ENCODE results near the gene SLF1.
A peak's percentile ranks its signal among the peaks of the same experiment; 100 is the strongest.

Gene SLF1

DNA sequence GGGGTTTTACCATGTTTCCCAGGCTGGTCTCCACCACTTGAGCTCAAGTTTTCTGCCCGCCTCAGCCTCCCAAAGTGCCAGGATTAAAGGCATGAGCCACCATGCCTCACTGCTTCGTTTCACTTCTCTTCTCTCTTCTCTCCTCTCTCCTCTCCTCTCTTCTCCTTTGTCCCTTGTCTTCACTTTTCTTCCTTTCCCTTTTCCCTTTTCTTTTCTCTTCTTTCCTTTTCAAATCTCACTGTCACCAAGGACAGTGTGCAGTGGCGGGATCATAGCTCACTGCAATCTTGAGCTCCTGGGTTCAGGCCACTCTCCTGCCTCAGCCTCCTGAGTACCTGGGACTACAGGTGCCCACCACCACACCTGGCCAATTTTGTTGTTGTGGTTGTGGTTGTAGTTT is 49.5 kb downstream of the SLF1 start:
- no peak for DNase-seq

- no peak for DNase-seq
These were observed 52.3 kb downstream of the SLF1 start for GRCh38 chr5:94670726-94671125.

GRCh38 chr5:94672746-94673145 is 54.3 kb downstream of the SLF1 start:
- DNase-seq, result no peak

DNA sequence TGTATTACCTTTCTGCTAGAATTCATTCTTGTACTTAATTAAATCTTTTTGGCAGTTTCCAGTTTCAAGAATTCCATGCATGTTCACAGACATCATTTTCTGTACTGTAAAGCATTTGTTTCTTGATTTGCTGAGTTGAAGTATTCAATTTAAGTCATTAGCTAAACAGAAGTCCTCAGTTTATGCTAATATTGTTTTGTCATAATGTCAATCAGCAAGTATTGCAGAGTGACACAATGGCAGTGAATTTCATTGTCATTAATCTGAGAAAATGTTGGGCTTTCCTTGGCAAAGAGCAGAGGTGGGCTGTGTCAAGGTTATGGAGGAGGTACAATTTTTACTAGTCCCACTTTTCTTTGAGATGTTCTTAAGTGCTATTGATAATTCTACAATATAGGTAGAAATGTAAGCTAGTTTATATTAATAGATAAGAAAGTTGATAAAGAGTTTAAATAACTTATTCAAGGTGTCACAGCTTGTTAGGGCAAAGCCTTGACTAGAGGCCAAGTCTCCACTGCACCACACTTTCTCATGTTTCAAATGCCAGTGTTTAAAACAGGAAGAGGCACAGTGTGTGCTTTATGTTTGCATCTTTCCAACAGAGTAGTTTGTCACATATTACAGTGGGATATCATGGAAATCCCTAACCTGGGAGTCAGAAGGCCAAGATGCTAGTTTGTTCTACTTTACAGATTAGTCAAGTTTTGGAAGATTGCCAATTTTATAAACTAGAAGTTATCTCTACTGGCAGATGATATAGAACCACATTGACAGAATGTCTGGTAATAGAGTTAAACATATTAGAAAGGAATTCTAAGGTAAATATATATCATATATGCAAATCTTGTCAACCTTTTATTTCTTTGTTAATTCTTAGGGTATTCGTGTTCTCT is 56.3 kb downstream of the SLF1 start:
- DNase-seq, result no peak

DNA sequence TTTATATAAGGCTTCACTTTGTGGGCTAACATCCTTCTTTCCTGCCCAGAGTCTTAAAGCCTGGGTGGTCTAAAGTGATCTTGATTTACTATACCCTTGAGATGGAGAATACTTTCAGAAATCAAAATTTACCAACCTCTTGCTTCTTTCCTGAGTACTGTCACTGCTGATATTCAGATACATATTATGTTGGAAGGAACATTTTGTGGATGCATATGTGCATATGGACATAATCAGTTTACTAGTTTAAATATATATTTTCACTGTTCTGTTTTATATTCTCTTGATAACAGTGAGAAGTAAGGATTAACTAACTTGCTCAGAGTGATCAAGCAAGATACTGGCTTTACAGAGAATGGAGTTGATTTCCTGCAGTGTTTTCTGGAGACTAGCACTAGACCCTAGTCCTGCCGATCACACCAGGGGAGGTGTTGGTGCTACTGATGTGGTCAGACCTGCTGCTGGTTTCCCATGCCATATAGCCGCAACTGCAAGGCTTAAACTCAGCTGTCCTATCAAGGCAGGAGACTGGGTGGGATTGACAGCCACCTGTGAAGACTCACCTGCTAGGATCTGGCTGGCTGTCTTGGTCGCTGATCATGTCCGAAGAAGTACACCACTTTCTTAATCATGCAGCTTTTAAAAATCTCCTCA is 57.6 kb downstream of the SLF1 start:
- DNase-seq, result no peak

GRCh38 chr5:94682814-94683520 is 64.5 kb downstream of the SLF1 start:
- no peak for DNase-seq

- DNase-seq, result no peak
These were observed 71.4 kb downstream of the SLF1 start for GRCh38 chr5:94689908-94690307.

GRCh38 chr5:94690778-94691177 is 72.3 kb downstream of the SLF1 start:
- no peak for DNase-seq

DNA sequence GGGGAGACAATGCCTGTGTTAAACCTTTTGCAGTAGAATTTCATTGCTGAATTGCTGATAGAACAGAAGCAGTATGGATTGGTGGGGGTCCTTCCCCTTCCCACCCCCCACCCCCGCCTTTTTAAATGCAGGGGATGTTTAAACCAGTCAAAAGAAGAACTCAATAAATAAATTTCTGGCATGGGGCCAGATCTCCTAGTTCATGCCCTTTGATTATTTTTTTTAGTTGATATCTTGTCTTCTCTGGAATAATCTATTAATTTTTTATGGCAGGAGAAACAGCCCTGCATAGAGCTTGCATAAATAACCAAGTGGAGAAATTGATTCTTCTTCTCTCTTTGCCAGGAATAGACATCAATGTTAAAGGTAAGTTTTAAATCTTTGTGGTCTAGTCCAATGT is 72.8 kb downstream of the SLF1 start:
- DNase-seq, result no peak

DNA sequence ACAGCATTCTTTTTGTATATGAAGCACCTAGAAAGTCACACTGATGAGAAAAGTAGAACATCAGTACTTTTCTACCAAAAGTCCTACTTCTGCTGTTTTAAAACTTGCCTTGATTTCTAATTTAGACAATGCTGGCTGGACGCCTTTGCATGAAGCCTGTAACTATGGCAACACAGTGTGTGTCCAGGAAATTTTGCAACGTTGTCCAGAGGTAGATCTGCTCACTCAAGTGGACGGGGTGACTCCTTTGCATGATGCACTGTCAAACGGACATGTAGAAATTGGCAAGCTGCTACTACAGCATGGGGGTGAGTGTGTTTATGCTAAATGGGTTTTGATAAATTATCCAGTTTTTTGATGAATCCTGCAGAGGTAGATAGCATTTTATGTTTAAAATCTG is 73.5 kb downstream of the SLF1 start:
- peak; percentile 84 for DNase-seq

- no peak for DNase-seq
These were observed 74.1 kb downstream of the SLF1 start for GRCh38 chr5:94692581-94692980.

GRCh38 chr5:94693043-94693822 is 74.8 kb downstream of the SLF1 start:
- DNase-seq, result peak; percentile 94

- DNase-seq, result no peak
These were observed 75.4 kb downstream of the SLF1 start for GRCh38 chr5:94693845-94694370.

- DNase-seq, result peak; percentile 12
These were observed 76.2 kb downstream of the SLF1 start for GRCh38 chr5:94694671-94695070.

DNA sequence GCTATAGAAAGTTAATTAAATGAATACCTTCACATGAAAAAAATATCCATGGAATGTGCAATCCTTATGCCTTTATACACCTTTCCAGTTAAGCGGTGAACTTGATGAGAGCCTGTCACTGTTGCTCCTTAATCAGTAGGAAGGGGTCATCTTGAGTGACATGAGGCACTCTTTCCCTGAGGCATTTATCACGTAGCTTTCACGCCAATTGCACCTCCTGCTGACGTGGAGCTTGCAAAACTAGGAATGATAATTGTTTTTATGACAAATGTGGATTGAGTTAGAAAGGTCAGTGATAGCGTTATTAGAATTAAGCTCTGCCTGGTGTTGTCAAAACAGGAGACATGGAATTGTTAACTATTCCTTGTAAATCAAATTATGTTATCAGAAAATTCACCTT is 79.7 kb downstream of the SLF1 start:
- DNase-seq, result no peak

- no peak for DNase-seq
These were observed 81.1 kb downstream of the SLF1 start for GRCh38 chr5:94699562-94699961.

- DNase-seq, result no peak
These were observed 82.1 kb downstream of the SLF1 start for GRCh38 chr5:94700592-94700991.

DNA sequence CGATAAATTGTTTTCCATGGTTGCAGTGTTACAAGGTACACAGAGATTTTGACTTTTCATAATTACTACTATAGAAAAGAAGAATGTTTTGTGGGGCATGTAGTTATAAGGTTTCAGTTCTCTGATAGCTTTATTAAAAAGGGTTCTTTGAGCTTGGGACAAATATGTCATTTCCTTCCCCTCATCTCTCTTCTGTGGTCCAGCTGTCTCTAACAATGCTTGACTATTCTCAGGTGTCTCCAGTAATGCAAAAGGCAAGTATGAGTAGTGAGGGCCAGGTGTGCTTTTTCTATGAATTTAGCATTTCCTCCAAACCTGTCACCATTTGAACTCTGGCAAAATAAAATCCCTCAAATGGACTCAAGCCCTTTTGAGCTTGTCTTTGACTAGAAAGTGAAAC is 84.3 kb downstream of the SLF1 start:
- DNase-seq, result no peak

DNA sequence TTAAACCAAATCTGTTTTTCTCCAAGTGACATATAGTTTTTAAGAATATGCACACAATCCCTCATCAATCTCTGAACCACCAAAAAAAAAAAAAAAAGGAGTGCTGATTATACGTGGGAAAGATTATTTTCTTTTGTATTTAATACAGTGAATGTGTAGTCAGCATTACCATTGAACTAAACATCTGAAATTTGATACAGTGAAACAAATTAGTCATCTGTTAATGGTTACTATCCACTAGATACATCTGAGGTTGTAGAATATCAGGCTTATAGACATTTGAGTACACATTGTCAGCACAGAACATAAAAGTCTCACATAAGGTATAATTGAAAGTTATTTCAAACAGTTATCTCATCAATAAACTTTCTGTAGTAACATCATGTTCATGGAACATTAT is 87.0 kb downstream of the SLF1 start:
- no peak for DNase-seq

DNA sequence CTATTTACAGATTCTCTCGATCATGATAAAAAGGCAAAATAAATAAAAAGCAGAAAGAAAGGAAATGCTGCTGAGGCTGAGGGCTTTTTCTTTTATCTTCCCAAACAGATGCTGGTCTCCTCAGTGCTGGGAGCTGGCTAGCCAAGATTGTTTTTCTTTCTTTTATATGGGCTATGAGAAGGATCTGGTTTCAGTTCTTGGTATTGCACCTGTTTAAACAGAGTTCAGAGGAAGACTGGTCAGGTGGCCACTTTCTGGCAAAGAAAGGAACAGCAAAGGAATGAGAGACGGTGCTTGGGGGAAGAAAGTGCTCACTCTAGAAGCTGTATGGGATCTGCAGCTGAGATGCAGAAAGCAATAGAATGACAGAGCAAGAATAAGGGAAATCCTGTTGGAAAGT is 88.9 kb downstream of the SLF1 start:
- no peak for DNase-seq

- no peak for DNase-seq
These were observed 90.8 kb downstream of the SLF1 start for GRCh38 chr5:94709277-94709676.

DNA sequence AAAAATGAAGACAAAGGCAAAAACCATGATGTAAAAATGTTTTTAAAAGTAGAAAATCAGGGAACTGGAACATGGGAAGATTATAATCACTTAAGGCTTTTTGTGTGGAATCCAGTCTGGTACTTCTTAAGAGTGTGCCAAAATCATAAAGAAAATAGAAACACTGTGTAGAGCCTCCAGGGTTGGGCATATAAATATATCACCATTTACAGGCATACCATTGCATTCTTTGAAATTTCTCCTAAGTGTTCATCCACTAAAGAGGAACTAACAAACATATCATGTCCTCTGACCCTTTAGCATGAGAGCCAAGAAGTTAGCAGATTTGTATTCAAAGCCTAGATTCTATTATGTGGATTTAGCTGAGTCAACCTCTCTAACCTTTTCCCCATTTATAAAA is 93.3 kb downstream of the SLF1 start:
- DNase-seq, result no peak

DNA sequence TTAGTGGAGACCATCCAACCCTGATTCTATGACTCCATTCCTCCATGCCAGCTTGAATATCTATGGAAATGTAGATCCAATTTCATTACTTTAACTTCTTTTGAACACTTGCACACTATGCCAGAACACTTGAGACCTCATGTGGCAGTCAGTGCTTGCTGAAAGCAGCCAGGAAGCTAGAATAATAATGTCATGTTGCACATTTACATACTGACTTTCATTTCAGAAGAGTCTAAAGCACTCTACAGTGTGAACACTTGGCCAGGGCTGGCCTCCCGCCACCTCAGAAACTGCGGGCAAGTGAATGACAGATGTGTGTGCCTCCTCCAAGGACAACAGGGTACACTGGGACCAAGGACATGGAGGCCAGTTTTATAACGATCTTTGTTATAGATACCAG is 97.3 kb downstream of the SLF1 start:
- DNase-seq, result no peak
